Vagina (tissue), 2 donors: ENCODE data around the gene SETD1A. TPM values are rescaled to one million over a fixed set of nuclear protein-coding genes. Genes with fewer than 3 reads are reported as not detected.

Source experiments
- DNase-seq, 2 donors: peaks; one replicate each; pipeline ENCODE4 v3.0.0-alpha.2; 2017; ENCODE audit errors: extremely low spot score in 2 of 2
- H3K27ac ChIP-seq: fragments of 200-600 bp; sonication (generic); one replicate; pipeline ENCODE4 v1.5.1; 2019
- H3K27me3 ChIP-seq: fragments of 200-600 bp; sonication (generic); one replicate; pipeline ENCODE4 v1.5.1; 2019
- H3K36me3 ChIP-seq, 2 donors: fragments of 200-600 bp; sonication (generic); one replicate each; pipeline ENCODE4 v1.5.1; 2017 to 2019
- H3K4me1 ChIP-seq: fragments of 200-600 bp; sonication (generic); one replicate; pipeline ENCODE4 v1.5.1; 2019
- H3K4me3 ChIP-seq, 2 donors: fragments of 200-600 bp; sonication (generic); 1 replicate in 1 of 2; 2 replicates in 1 of 2; pipeline ENCODE4 v1.5.1; 2016 to 2019
- H3K9me3 ChIP-seq: fragments of 200-600 bp; sonication (generic); one replicate; pipeline ENCODE4 v1.5.1; 2019
- CTCF ChIP-seq, 3 experiments: fragments of 450-650 bp in 2 of 3; fragments of 200-600 bp in 1 of 3; sonication (generic) in 1 of 3; IDR thresholded peaks; one replicate each; pipeline ENCODE4 v1.5.1; 2017 to 2019; ENCODE audit warnings: antibody characterized with exemption in 3 of 3, mild to moderate bottlenecking in 2 of 3, moderate library complexity in 2 of 3
- POLR2A ChIP-seq, 2 donors: fragments of 450-650 bp; IDR thresholded peaks; one replicate each; pipeline ENCODE4 v1.6.1; 2017; ENCODE audit warnings: antibody characterized with exemption in 2 of 2, mild to moderate bottlenecking in 2 of 2, moderate library complexity in 2 of 2
- POLR2AphosphoS5 ChIP-seq, 2 donors: sonication (generic); formaldehyde crosslinking; IDR thresholded peaks; one replicate each; pipeline ENCODE4 v1.9.0; 2017; ENCODE audit warnings: antibody characterized with exemption in 2 of 2, mild to moderate bottlenecking in 2 of 2, low read depth in 1 of 2; ENCODE audit not compliant: insufficient read depth in 1 of 2
- intact Hi-C: fragments of 100-400 bp; cut with DNase I; formaldehyde crosslinking; loops from one replicate; pipeline ENCODE4 v1.15.1; 2023
- total RNA-seq: library from RNA; depleted of rRNA; stranded (reverse); fragments of >200 nt; gene quantifications from one replicate; pipeline ENCODE4 v1.2.3, GENCODE V29; 2016

Gene SETD1A
- total RNA-seq, 1 donor from 2014 or later = 10.6 TPM

- TF ChIP-seq CTCF (IDR thresholded peaks at IDR 0.05) = no peak
- no peaks in the 10 kb centered on the region for H3K9me3 ChIP-seq
- H3K4me3 ChIP-seq = no peak overlapping the region
- peaks cover 28% of the 10 kb centered on the region for H3K4me1 ChIP-seq
- no peaks in the 10 kb centered on the region for H3K36me3 ChIP-seq
- H3K27ac ChIP-seq = peak overlapping the region; percentile 2
- intact Hi-C loops = no loop called here
- H3K27me3 ChIP-seq = no peaks in the 10 kb centered on the region
- no peak for DNase-seq
Measured at GRCh38 chr16:31000671-31001382, 43.3 kb downstream of the SETD1A start.

GRCh38 chr16:31001507-31002249 lies 44.1 kb downstream of the SETD1A start:
- DNase-seq = no peak
- intact Hi-C loops = no loop called here
- Histone ChIP-seq H3K36me3 (no peaks in the 10 kb centered on the region), H3K4me1 (peaks cover 25% of the 10 kb centered on the region), H3K27me3 (no peaks in the 10 kb centered on the region), H3K9me3 (no peaks in the 10 kb centered on the region), H3K27ac (peak overlapping the region; percentile 2), H3K4me3 (no peak overlapping the region)
- TF ChIP-seq POLR2AphosphoS5 (IDR thresholded peaks at IDR 0.05; ENCODE audit: insufficient read depth in 1 of 2, low read depth in 1 of 2) (no peak), POLR2A (IDR thresholded peaks at IDR 0.05) (no peak), CTCF (IDR thresholded peaks at IDR 0.05) (no peak)

GRCh38 chr16:31002250-31002700 lies 44.7 kb downstream of the SETD1A start:
- Histone ChIP-seq H3K27ac (no peak overlapping the region), H3K9me3 (no peaks in the 10 kb centered on the region), H3K4me3 (no peak overlapping the region), H3K4me1 (peaks cover 21% of the 10 kb centered on the region), H3K36me3 (no peaks in the 10 kb centered on the region), H3K27me3 (no peaks in the 10 kb centered on the region)
- no peak for DNase-seq
- intact Hi-C loops = no loop called here
- TF ChIP-seq POLR2A (IDR thresholded peaks at IDR 0.05) (no peak), CTCF (IDR thresholded peaks at IDR 0.05) (no peak), POLR2AphosphoS5 (IDR thresholded peaks at IDR 0.05; ENCODE audit: insufficient read depth in 1 of 2, low read depth in 1 of 2) (peak; percentile 8 to 37)

- Histone ChIP-seq H3K4me1 (peaks cover 15% of the 10 kb centered on the region), H3K36me3 (no peaks in the 10 kb centered on the region), H3K27ac (no peak overlapping the region), H3K9me3 (no peaks in the 10 kb centered on the region), H3K4me3 (no peak overlapping the region), H3K27me3 (no peaks in the 10 kb centered on the region)
- TF ChIP-seq POLR2A (IDR thresholded peaks at IDR 0.05) (no peak), CTCF (IDR thresholded peaks at IDR 0.05) (no peak), POLR2AphosphoS5 (IDR thresholded peaks at IDR 0.05; ENCODE audit: insufficient read depth in 1 of 2, low read depth in 1 of 2) (no peak)
- intact Hi-C loops = no loop called here
- DNase-seq = no peak
Measured at GRCh38 chr16:31002862-31003341, 45.3 kb downstream of the SETD1A start.

GRCh38 chr16:31003744-31004143 lies 46.2 kb downstream of the SETD1A start:
- intact Hi-C loops = no loop called here
- TF ChIP-seq POLR2AphosphoS5 (IDR thresholded peaks at IDR 0.05; ENCODE audit: insufficient read depth in 1 of 2, low read depth in 1 of 2) (no peak), POLR2A (IDR thresholded peaks at IDR 0.05) (no peak), CTCF (IDR thresholded peaks at IDR 0.05) (no peak)
- Histone ChIP-seq H3K27ac (no peak overlapping the region), H3K9me3 (no peaks in the 10 kb centered on the region), H3K4me1 (peaks cover 9% of the 10 kb centered on the region), H3K4me3 (no peak overlapping the region), H3K27me3 (no peaks in the 10 kb centered on the region), H3K36me3 (no peaks in the 10 kb centered on the region)
- DNase-seq = no peak
